CD4-positive, alpha-beta memory T cell (primary cell): ENCODE measurements around the gene FOXC1. TPM values are rescaled to one million over a fixed set of nuclear protein-coding genes. Genes with fewer than 3 reads are reported as not detected.

ENCODE experiments used
- CTCF ChIA-PET: fragments of 350-600 bp; sonication (Branson Sonifier 250); formaldehyde crosslinking; loops from one replicate; lab custom pipeline; 2021; ENCODE audit warnings: inconsistent platforms; ENCODE audit not compliant: partially characterized antibody; lab: Charles Lee
- POLR2A ChIA-PET: fragments of 350-600 bp; sonication (Branson Sonifier 250); formaldehyde crosslinking; loops from one replicate; lab custom pipeline; 2021; ENCODE audit not compliant: partially characterized antibody; lab: Charles Lee
- DNase-seq, 5 donors: peaks; one replicate each; pipeline versions ENCODE4 v3.0.0 to v3.0.0-alpha.2; 2020 to 2022; ENCODE audit warnings: mixed read lengths in 1 of 5
- H3K27ac ChIP-seq: one replicate; pipeline ENCODE4 v1.7.0; 2013; ENCODE audit warnings: low read depth, low read length
- H3K27me3 ChIP-seq: 2 replicates; pipeline ENCODE4 v1.7.0; 2013; ENCODE audit warnings: mild to moderate bottlenecking, low read length, moderate library complexity; ENCODE audit not compliant: insufficient read depth
- H3K36me3 ChIP-seq: 2 replicates; pipeline ENCODE4 v1.7.0; 2013; ENCODE audit warnings: mild to moderate bottlenecking, low read length, moderate library complexity; ENCODE audit not compliant: insufficient read depth
- H3K4me1 ChIP-seq: 2 replicates; pipeline ENCODE4 v1.7.0; 2013; ENCODE audit warnings: mild to moderate bottlenecking, low read length, moderate library complexity; ENCODE audit not compliant: insufficient read depth
- H3K4me3 ChIP-seq, 2 donors: one replicate each; pipeline ENCODE4 v1.7.0; 2013; ENCODE audit warnings: low read length in 2 of 2, mild to moderate bottlenecking in 1 of 2
- H3K9me3 ChIP-seq, 2 donors: one replicate each; pipeline ENCODE4 v1.7.0; 2013; ENCODE audit warnings: low read length in 2 of 2, control low read depth in 1 of 2; ENCODE audit not compliant: control insufficient read depth in 1 of 2
- H3K27ac Mint-ChIP-seq, 7 donors: one replicate each; pipeline ENCODE4 v1.8.0; 2020 to 2021; ENCODE audit warnings: mixed read lengths in 7 of 7, mild to moderate bottlenecking in 6 of 7, inconsistent platforms in 3 of 7, moderate library complexity in 3 of 7
- H3K27me3 Mint-ChIP-seq, 2 donors: one replicate each; pipeline ENCODE4 v1.8.0; 2020 to 2021; ENCODE audit warnings: mixed read lengths in 2 of 2
- H3K36me3 Mint-ChIP-seq, 2 donors: one replicate each; pipeline ENCODE4 v1.8.0; 2020 to 2021; ENCODE audit warnings: mixed read lengths in 2 of 2, inconsistent platforms in 1 of 2, mild to moderate bottlenecking in 1 of 2
- H3K4me1 Mint-ChIP-seq, 4 donors: one replicate each; pipeline ENCODE4 v1.8.0; 2020 to 2021; ENCODE audit warnings: mixed read lengths in 4 of 4, mild to moderate bottlenecking in 1 of 4
- H3K4me3 Mint-ChIP-seq, 8 donors: one replicate each; pipeline ENCODE4 v1.8.0; 2020 to 2021; ENCODE audit warnings: mixed read lengths in 8 of 8, mild to moderate bottlenecking in 7 of 8, moderate library complexity in 6 of 8, inconsistent platforms in 3 of 8
- H3K9me3 Mint-ChIP-seq, 8 donors: one replicate each; pipeline ENCODE4 v1.8.0; 2020 to 2021; ENCODE audit warnings: mixed read lengths in 8 of 8, mild to moderate bottlenecking in 5 of 8, inconsistent platforms in 3 of 8, moderate library complexity in 1 of 8
- intact Hi-C: fragments of 100-400 bp; cut with micrococcal nuclease; formaldehyde crosslinking; loops from one replicate; pipeline ENCODE4 v1.15.1; 2023
- polyA plus RNA-seq, 2 donors: library from polyadenylated mRNA; unstranded; fragments of 300-500 nt; fragmentation: Illumina TruSeq; gene quantifications; one replicate each; pipeline ENCODE4 v1.2.3, GENCODE V29; 2021
- total RNA-seq, 2 experiments: library from RNA; stranded (reverse); gene quantifications; one replicate each; pipeline ENCODE4 v1.2.3, GENCODE V29; 2021

FOXC1 gene
- total and polyA plus RNA-seq, 4 experiments from 2014 or later, result not detected

GRCh38 chr6:1572892-1573291 lies 36.8 kb upstream of the FOXC1 start:
- Histone ChIP-seq H3K4me3 (no peak overlapping the region), H3K36me3 (no peaks in the 10 kb centered on the region), H3K27me3 (no peaks in the 10 kb centered on the region), H3K4me1 (no peaks in the 10 kb centered on the region), H3K9me3 (no peaks in the 10 kb centered on the region), H3K27ac (no peak overlapping the region)
- Mint-ChIP-seq H3K36me3 (peaks cover 9 to 15% of the 10 kb centered on the region in 2 donors), H3K27me3 (peaks cover 6 to 16% of the 10 kb centered on the region in 2 donors), H3K27ac (no peak overlapping the region), H3K4me1 (no peaks in the 10 kb centered on the region), H3K4me3 (no peak overlapping the region), H3K9me3 (peaks cover 0 to 27% (median 22%) of the 10 kb centered on the region in 8 donors)
- POLR2A ChIA-PET, result no interaction called here
- no peak for DNase-seq
- intact Hi-C loops, result no loop called here
- CTCF ChIA-PET, result interaction anchor here (1.0 to 2.8 kb wide), 4 partner anchors 12 to 1062 kb away, joined by 3 to 11 read pairs (median 4); no protein-coding TSS in a partner anchor

- Histone ChIP-seq H3K9me3 (no peaks in the 10 kb centered on the region), H3K27me3 (no peaks in the 10 kb centered on the region), H3K36me3 (no peaks in the 10 kb centered on the region), H3K27ac (no peak overlapping the region), H3K4me1 (no peaks in the 10 kb centered on the region), H3K4me3 (no peak overlapping the region)
- intact Hi-C loops, result no loop called here
- DNase-seq, result no peak
- POLR2A ChIA-PET, result no interaction called here
- Mint-ChIP-seq H3K4me1 (no peaks in the 10 kb centered on the region), H3K36me3 (peaks cover 9 to 15% of the 10 kb centered on the region in 2 donors), H3K27ac (no peak overlapping the region), H3K9me3 (peaks cover 0 to 27% (median 22%) of the 10 kb centered on the region in 8 donors), H3K4me3 (no peak overlapping the region), H3K27me3 (peaks cover 6 to 17% of the 10 kb centered on the region in 2 donors)
- CTCF ChIA-PET, result interaction anchor here (1.7 to 2.8 kb wide), 2 partner anchors 19 to 22 kb away, joined by 6 to 11 read pairs; no protein-coding TSS in a partner anchor
Observed at GRCh38 chr6:1574083-1574761, 35.5 kb upstream of the FOXC1 start.

GRCh38 chr6:1574890-1575209 lies 34.9 kb upstream of the FOXC1 start:
- POLR2A ChIA-PET, result no interaction called here
- peak overlapping the region in 1 of 7 donors; percentile 48 for H3K27ac Mint-ChIP-seq
- CTCF ChIA-PET, result interaction anchor here (1.7 kb wide), 1 partner anchor 20 kb away, joined by 6 read pairs; no protein-coding TSS in a partner anchor

GRCh38 chr6:1575210-1576041 lies 34.3 kb upstream of the FOXC1 start:
- Mint-ChIP-seq H3K9me3 (peaks cover 0 to 21% (median 17%) of the 10 kb centered on the region in 8 donors), H3K36me3 (peaks cover 9 to 11% of the 10 kb centered on the region in 2 donors), H3K27me3 (peaks cover 6 to 17% of the 10 kb centered on the region in 2 donors), H3K27ac (no peak overlapping the region), H3K4me3 (no peak overlapping the region), H3K4me1 (no peaks in the 10 kb centered on the region)
- ChIA-PET CTCF (interaction anchor here (1.7 kb wide), 1 partner anchor 21 kb away, joined by 6 read pairs; no protein-coding TSS in a partner anchor), POLR2A (no interaction called here)
- H3K27ac ChIP-seq, result no peak overlapping the region
- H3K9me3 ChIP-seq, result no peaks in the 10 kb centered on the region
- intact Hi-C loops, result no loop called here
- H3K4me3 ChIP-seq, result no peak overlapping the region
- no peaks in the 10 kb centered on the region for H3K36me3 ChIP-seq
- peaks cover 5% of the 10 kb centered on the region for H3K27me3 ChIP-seq
- DNase-seq, result no peak
- H3K4me1 ChIP-seq, result no peaks in the 10 kb centered on the region

More at GRCh38 chr6:1574890-1575209, 34.9 kb upstream of the FOXC1 start:
- H3K4me3 Mint-ChIP-seq, result no peak overlapping the region
- intact Hi-C loops, result no loop called here
- no peaks in the 10 kb centered on the region for H3K4me1 Mint-ChIP-seq
- no peak overlapping the region for H3K4me3 ChIP-seq
- H3K36me3 Mint-ChIP-seq, result peaks cover 9 to 15% of the 10 kb centered on the region in 2 donors
- H3K27me3 Mint-ChIP-seq, result peaks cover 6 to 18% of the 10 kb centered on the region in 2 donors
- no peaks in the 10 kb centered on the region for H3K27me3 ChIP-seq
- peaks cover 0 to 27% (median 22%) of the 10 kb centered on the region in 8 donors for H3K9me3 Mint-ChIP-seq
- no peaks in the 10 kb centered on the region for H3K36me3 ChIP-seq
- no peak overlapping the region for H3K27ac ChIP-seq
- DNase-seq, result peak in 1 of 5 donors; percentile 38
- no peaks in the 10 kb centered on the region for H3K4me1 ChIP-seq
- no peaks in the 10 kb centered on the region for H3K9me3 ChIP-seq

GRCh38 chr6:1576166-1576565 lies 33.5 kb upstream of the FOXC1 start:
- no peaks in the 10 kb centered on the region for H3K9me3 ChIP-seq
- Mint-ChIP-seq H3K27me3 (peaks cover 6 to 15% of the 10 kb centered on the region in 2 donors), H3K36me3 (peaks cover 5% of the 10 kb centered on the region in 2 donors), H3K4me1 (no peaks in the 10 kb centered on the region), H3K27ac (no peak overlapping the region), H3K4me3 (no peak overlapping the region), H3K9me3 (peaks cover 0 to 14% (median 10%) of the 10 kb centered on the region in 8 donors)
- H3K27me3 ChIP-seq, result peaks cover 5% of the 10 kb centered on the region
- CTCF ChIA-PET, result interaction anchor here (1.4 kb wide), 1 partner anchor 31 kb away, joined by 3 read pairs; no protein-coding TSS in a partner anchor
- DNase-seq, result no peak
- H3K4me3 ChIP-seq, result no peak overlapping the region
- H3K4me1 ChIP-seq, result no peaks in the 10 kb centered on the region
- POLR2A ChIA-PET, result no interaction called here
- H3K36me3 ChIP-seq, result no peaks in the 10 kb centered on the region
- H3K27ac ChIP-seq, result no peak overlapping the region
- intact Hi-C loops, result no loop called here

- H3K4me3 ChIP-seq, result no peak overlapping the region
- Mint-ChIP-seq H3K9me3 (peaks cover 0 to 8% (median 4%) of the 10 kb centered on the region in 8 donors), H3K4me1 (no peaks in the 10 kb centered on the region), H3K27ac (no peak overlapping the region), H3K36me3 (peaks cover 1 to 3% of the 10 kb centered on the region in 2 donors), H3K4me3 (no peak overlapping the region), H3K27me3 (peaks cover 5 to 15% of the 10 kb centered on the region in 2 donors)
- no peaks in the 10 kb centered on the region for H3K36me3 ChIP-seq
- POLR2A ChIA-PET, result no interaction called here
- H3K27ac ChIP-seq, result no peak overlapping the region
- CTCF ChIA-PET, result interaction anchor here (1.4 kb wide), 1 partner anchor 30 kb away, joined by 3 read pairs; no protein-coding TSS in a partner anchor
- peaks cover 5% of the 10 kb centered on the region for H3K27me3 ChIP-seq
- DNase-seq, result no peak
- no peaks in the 10 kb centered on the region for H3K9me3 ChIP-seq
- intact Hi-C loops, result no loop called here
- no peaks in the 10 kb centered on the region for H3K4me1 ChIP-seq
Observed at GRCh38 chr6:1576711-1577110, 33.0 kb upstream of the FOXC1 start.
